Mesendoderm (in vitro differentiated cells): ENCODE measurements around the gene TNFRSF12A. TPM values are rescaled to one million over a fixed set of nuclear protein-coding genes. Genes with fewer than 3 reads are reported as not detected.

Source experiments
- DNase-seq: peaks from one replicate; pipeline ENCODE4 v3.0.0; 2013
- H2AK5ac ChIP-seq: 2 replicates; pipeline ENCODE4 v1.6.1; 2013; ENCODE audit warnings: low read length, inconsistent platforms
- H2BK120ac ChIP-seq: 2 replicates; pipeline ENCODE4 v1.6.1; 2013; ENCODE audit warnings: low read depth, mild to moderate bottlenecking, low read length, moderate library complexity, mixed read lengths
- H2BK15ac ChIP-seq: replicated peaks from 2 replicates; pipeline ENCODE4 v1.6.1; 2013; ENCODE audit warnings: low read depth, mild to moderate bottlenecking, moderate library complexity
- H2BK5ac ChIP-seq: 2 replicates; pipeline ENCODE4 v1.6.1; 2013; ENCODE audit warnings: low read length, inconsistent platforms
- H3K18ac ChIP-seq: 2 replicates; pipeline ENCODE4 v1.6.1; 2013; ENCODE audit warnings: mild to moderate bottlenecking, low read length, mixed read lengths
- H3K23ac ChIP-seq: one replicate; pipeline ENCODE4 v1.6.1; 2013; ENCODE audit warnings: low read length
- H3K27ac ChIP-seq: 2 replicates; pipeline ENCODE4 v1.5.1; 2013; ENCODE audit warnings: low read depth, mild to moderate bottlenecking, inconsistent platforms, low read length, moderate library complexity
- H3K27me3 ChIP-seq: 2 replicates; pipeline ENCODE4 v1.6.1; 2013; ENCODE audit warnings: low read length, control low read depth, mild to moderate bottlenecking, inconsistent platforms; ENCODE audit not compliant: insufficient read depth, poor library complexity
- H3K36me3 ChIP-seq: 2 replicates; pipeline ENCODE4 v1.6.1; 2013; ENCODE audit warnings: low read length, inconsistent platforms; ENCODE audit not compliant: control insufficient read depth, insufficient read depth
- H3K4ac ChIP-seq: one replicate; pipeline ENCODE4 v1.6.1; 2013; ENCODE audit warnings: low read depth, mild to moderate bottlenecking, low read length, moderate library complexity
- H3K4me1 ChIP-seq: 2 replicates; pipeline ENCODE4 v1.6.1; 2013; ENCODE audit warnings: low read depth, low read length, inconsistent platforms; ENCODE audit not compliant: control insufficient read depth
- H3K4me2 ChIP-seq: 2 replicates; pipeline ENCODE4 v1.6.1; 2013; ENCODE audit warnings: low read length
- H3K4me3 ChIP-seq: 2 replicates; pipeline ENCODE4 v1.5.1; 2013; ENCODE audit warnings: mild to moderate bottlenecking, low read length
- H3K56ac ChIP-seq: one replicate; pipeline ENCODE4 v1.6.1; 2013; ENCODE audit warnings: low read length
- H3K79me1 ChIP-seq: 2 replicates; pipeline ENCODE4 v1.6.1; 2013; ENCODE audit warnings: low read length, inconsistent platforms
- H3K79me2 ChIP-seq: 2 replicates; pipeline ENCODE4 v1.6.1; 2013; ENCODE audit warnings: mild to moderate bottlenecking, low read length; ENCODE audit not compliant: control insufficient read depth, insufficient read depth
- H3K9ac ChIP-seq: 2 replicates; pipeline ENCODE4 v1.6.1; 2013; ENCODE audit warnings: low read length, inconsistent platforms
- H4K5ac ChIP-seq: one replicate; pipeline ENCODE4 v1.6.1; 2013; ENCODE audit warnings: low read length
- H4K8ac ChIP-seq: one replicate; pipeline ENCODE4 v1.6.1; 2013; ENCODE audit warnings: low read depth, mild to moderate bottlenecking, control low read depth, low read length, moderate library complexity
- WGBS: extraction: QIAGEN DNeasy Blood & Tissue Kit; methylation state at CpG from one replicate; pipeline ENCODE4 v1.1.7; 2013; ENCODE audit warnings: low lambda C conversion rate, missing lambda C conversion rate; ENCODE audit not compliant: insufficient coverage; ENCODE audit errors: extremely low coverage; 5-methylcytosine and 5-hydroxymethylcytosine counted together
- small RNA-seq: library from polyadenylated mRNA; stranded (forward); fragments of <200 nt; extraction: miRNeasy Mini kit (QIAGEN cat#:217004); gene quantifications from one replicate; pipeline ENCODE3, GENCODE V24; 2013; ENCODE audit not compliant: insufficient read depth

The TNFRSF12A gene

GRCh38 chr16:3070608-3071111 is 50.5 kb downstream of the TNFRSF12A start:
- H3K27ac ChIP-seq: no peak overlapping the region
- no peak overlapping the region for H3K56ac ChIP-seq
- no peak overlapping the region for H3K18ac ChIP-seq
- H3K4me3 ChIP-seq: no peak overlapping the region
- no peaks in the 10 kb centered on the region for H3K27me3 ChIP-seq
- no peak overlapping the region for H3K23ac ChIP-seq
- H3K4me1 ChIP-seq: no peaks in the 10 kb centered on the region
- DNase-seq: no peak
- H4K8ac ChIP-seq: no peak overlapping the region
- no peak overlapping the region for H2AK5ac ChIP-seq
- H2BK15ac ChIP-seq: no peak overlapping the region
- H2BK120ac ChIP-seq: no peak overlapping the region
- H3K9ac ChIP-seq: no peak overlapping the region
- no peak overlapping the region for H2BK5ac ChIP-seq
- H3K36me3 ChIP-seq: no peaks in the 10 kb centered on the region
- H4K5ac ChIP-seq: no peak overlapping the region
- no CpG with 5 or more reads among the region's 9 CpGs for WGBS
- H3K4ac ChIP-seq: no peak overlapping the region
- H3K4me2 ChIP-seq: no peak overlapping the region
- H3K79me2 ChIP-seq: no peaks in the 10 kb centered on the region
- no peaks in the 10 kb centered on the region for H3K79me1 ChIP-seq

- H3K4me1 ChIP-seq: no peaks in the 10 kb centered on the region
- no peak overlapping the region for H3K27ac ChIP-seq
- H4K8ac ChIP-seq: no peak overlapping the region
- no peak overlapping the region for H3K4me2 ChIP-seq
- H4K5ac ChIP-seq: no peak overlapping the region
- H3K18ac ChIP-seq: no peak overlapping the region
- H3K79me1 ChIP-seq: no peaks in the 10 kb centered on the region
- no peak overlapping the region for H3K4me3 ChIP-seq
- no peak overlapping the region for H2BK15ac ChIP-seq
- H3K79me2 ChIP-seq: no peaks in the 10 kb centered on the region
- no peak for DNase-seq
- no CpG with 5 or more reads among the region's 7 CpGs for whole genome bisulfite sequencing
- no peak overlapping the region for H3K56ac ChIP-seq
- H2BK120ac ChIP-seq: no peak overlapping the region
- no peak overlapping the region for H2AK5ac ChIP-seq
- H3K27me3 ChIP-seq: no peaks in the 10 kb centered on the region
- no peak overlapping the region for H2BK5ac ChIP-seq
- no peak overlapping the region for H3K23ac ChIP-seq
- no peak overlapping the region for H3K9ac ChIP-seq
- no peak overlapping the region for H3K4ac ChIP-seq
- H3K36me3 ChIP-seq: no peaks in the 10 kb centered on the region
Observed at GRCh38 chr16:3071655-3072054, 51.5 kb downstream of the TNFRSF12A start.

Small RNA genes lying within 50 kb of the gene (small RNA-seq; reads per million reads assigned to genes)
- gene LINC00514: not detected
